ENCODE results near the gene TRMT61A.

DNA sequence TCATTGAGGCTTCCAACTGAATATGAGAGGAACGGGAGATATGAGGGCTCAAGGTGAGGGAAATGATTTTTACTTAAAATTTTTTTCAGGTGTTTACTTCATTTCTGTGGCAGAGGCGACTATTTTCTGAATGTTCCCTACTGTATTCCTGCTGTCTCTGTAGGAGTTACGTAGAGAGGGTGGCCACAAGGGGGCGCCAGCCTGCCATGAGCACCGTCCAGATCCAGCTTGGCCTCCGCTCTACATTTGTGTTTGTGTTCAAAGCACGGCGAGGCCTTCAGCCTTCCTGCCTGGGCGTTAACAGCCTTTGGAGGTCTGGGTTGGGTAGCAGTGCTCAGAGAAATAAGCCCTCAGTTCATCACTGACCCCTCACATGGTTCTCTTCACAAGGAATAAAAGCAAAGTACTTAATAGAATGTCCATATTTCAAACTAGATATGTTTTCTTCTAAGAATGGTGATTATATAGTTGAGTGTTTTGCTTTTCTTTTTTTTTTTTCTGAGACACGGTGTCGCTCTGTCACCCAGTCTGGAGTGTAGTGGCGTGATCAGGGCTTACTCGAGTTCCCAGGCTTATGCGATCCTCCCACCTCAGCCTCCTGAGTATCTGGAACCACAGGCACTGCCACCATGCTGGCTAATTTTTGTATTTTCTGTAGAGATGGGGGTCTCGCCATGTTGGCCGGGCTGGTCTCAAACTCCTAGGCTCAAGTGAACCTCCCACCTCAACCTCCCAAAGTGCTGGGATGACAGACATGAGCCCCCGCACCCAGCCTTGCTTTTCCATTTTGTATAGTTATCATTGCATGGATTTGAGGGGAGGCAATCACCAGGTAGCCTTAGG is 28.6 kb upstream of the TRMT61A start:
- TF ChIP-seq, protein P1, sequence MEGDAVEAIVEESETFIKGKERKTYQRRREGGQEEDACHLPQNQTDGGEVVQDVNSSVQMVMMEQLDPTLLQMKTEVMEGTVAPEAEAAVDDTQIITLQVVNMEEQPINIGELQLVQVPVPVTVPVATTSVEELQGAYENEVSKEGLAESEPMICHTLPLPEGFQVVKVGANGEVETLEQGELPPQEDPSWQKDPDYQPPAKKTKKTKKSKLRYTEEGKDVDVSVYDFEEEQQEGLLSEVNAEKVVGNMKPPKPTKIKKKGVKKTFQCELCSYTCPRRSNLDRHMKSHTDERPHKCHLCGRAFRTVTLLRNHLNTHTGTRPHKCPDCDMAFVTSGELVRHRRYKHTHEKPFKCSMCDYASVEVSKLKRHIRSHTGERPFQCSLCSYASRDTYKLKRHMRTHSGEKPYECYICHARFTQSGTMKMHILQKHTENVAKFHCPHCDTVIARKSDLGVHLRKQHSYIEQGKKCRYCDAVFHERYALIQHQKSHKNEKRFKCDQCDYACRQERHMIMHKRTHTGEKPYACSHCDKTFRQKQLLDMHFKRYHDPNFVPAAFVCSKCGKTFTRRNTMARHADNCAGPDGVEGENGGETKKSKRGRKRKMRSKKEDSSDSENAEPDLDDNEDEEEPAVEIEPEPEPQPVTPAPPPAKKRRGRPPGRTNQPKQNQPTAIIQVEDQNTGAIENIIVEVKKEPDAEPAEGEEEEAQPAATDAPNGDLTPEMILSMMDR (conservative IDR thresholded peaks at IDR 0.05): peak; percentile 99
- no peak for TF ChIP-seq ZFX (IDR thresholded peaks at IDR 0.05)

Data from C4-2B (cell line).